ENCODE results near the gene GDPD1. TPM values are rescaled to one million over a fixed set of nuclear protein-coding genes. Genes with fewer than 3 reads are reported as not detected.

GDPD1 gene
- total RNA-seq, 2 donors from 2014 or later, result 3.8 to 5.6 TPM

GRCh38 chr17:59299400-59300092 lies 79.2 kb downstream of the GDPD1 start:
- Histone ChIP-seq H3K4me3 (no peak overlapping the region), H3K27me3 (replicated peaks; ENCODE audit: insufficient read depth) (no peaks in the 10 kb centered on the region), H3K27ac (no peak overlapping the region), H3K4me1 (replicated peaks) (no peaks in the 10 kb centered on the region), H3K9me3 (no peaks in the 10 kb centered on the region), H3K36me3 (no peaks in the 10 kb centered on the region)
- WGBS, result 89% methylated on average over 2 of the region's 2 CpGs
- intact Hi-C loops (cut with DNase I), result no loop called here
- TF ChIP-seq POLR2A (IDR thresholded peaks at IDR 0.05) (no peak), CTCF (IDR thresholded peaks at IDR 0.05) (no peak), POLR2AphosphoS5 (IDR thresholded peaks at IDR 0.05) (no peak)
- DNase-seq (ENCODE audit: low spot score), result no peak

GRCh38 chr17:59300941-59301340 lies 80.6 kb downstream of the GDPD1 start:
- TF ChIP-seq POLR2AphosphoS5 (IDR thresholded peaks at IDR 0.05) (no peak), CTCF (IDR thresholded peaks at IDR 0.05) (no peak), POLR2A (IDR thresholded peaks at IDR 0.05) (no peak)
- Histone ChIP-seq H3K4me3 (no peak overlapping the region), H3K4me1 (replicated peaks) (no peaks in the 10 kb centered on the region), H3K36me3 (no peaks in the 10 kb centered on the region), H3K27ac (no peak overlapping the region), H3K27me3 (replicated peaks; ENCODE audit: insufficient read depth) (no peaks in the 10 kb centered on the region), H3K9me3 (no peaks in the 10 kb centered on the region)
- intact Hi-C loops (cut with DNase I), result no loop called here
- WGBS, result 83% methylated on average over 5 of the region's 5 CpGs
- DNase-seq (ENCODE audit: low spot score), result no peak

- WGBS, result 77% methylated on average over 2 of the region's 2 CpGs
- no peak for TF ChIP-seq CTCF (IDR thresholded peaks at IDR 0.05)
- TF ChIP-seq POLR2A (IDR thresholded peaks at IDR 0.05), result no peak
- no peak for TF ChIP-seq POLR2AphosphoS5 (IDR thresholded peaks at IDR 0.05)
These were observed 84.5 kb downstream of the GDPD1 start for GRCh38 chr17:59304811-59305210.

GRCh38 chr17:59310263-59310920 lies 90.1 kb downstream of the GDPD1 start:
- no peaks in the 10 kb centered on the region for H3K36me3 ChIP-seq
- no peak overlapping the region for H3K27ac ChIP-seq
- intact Hi-C loops (cut with DNase I), result no loop called here
- no peaks in the 10 kb centered on the region for H3K9me3 ChIP-seq
- no peaks in the 10 kb centered on the region for H3K4me1 ChIP-seq (replicated peaks)
- DNase-seq (ENCODE audit: low spot score), result no peak
- H3K4me3 ChIP-seq, result no peak overlapping the region
- TF ChIP-seq POLR2AphosphoS5 (IDR thresholded peaks at IDR 0.05), result no peak
- TF ChIP-seq CTCF (IDR thresholded peaks at IDR 0.05), result no peak
- TF ChIP-seq POLR2A (IDR thresholded peaks at IDR 0.05), result no peak
- WGBS, result 74% methylated on average over 6 of the region's 6 CpGs
- H3K27me3 ChIP-seq (replicated peaks; ENCODE audit: insufficient read depth), result no peaks in the 10 kb centered on the region

More at GRCh38 chr17:59304811-59305210, 84.5 kb downstream of the GDPD1 start:
- Histone ChIP-seq H3K27ac (no peak overlapping the region), H3K36me3 (no peaks in the 10 kb centered on the region), H3K9me3 (no peaks in the 10 kb centered on the region), H3K4me3 (no peak overlapping the region), H3K27me3 (replicated peaks; ENCODE audit: insufficient read depth) (no peaks in the 10 kb centered on the region), H3K4me1 (replicated peaks) (no peaks in the 10 kb centered on the region)
- DNase-seq (ENCODE audit: low spot score), result no peak
- intact Hi-C loops (cut with DNase I), result no loop called here

Data from prostate gland (tissue), 2 donors.